NCI-H1436 treated with DMSO at 0.1 percent for 48 hours (cell line): ENCODE data around the gene MAPKBP1.

ENCODE experiments used
- DNase-seq: peaks from one replicate; lab custom pipeline; 2025; lab: John Stamatoyannopoulos, UW

The MAPKBP1 gene

DNA sequence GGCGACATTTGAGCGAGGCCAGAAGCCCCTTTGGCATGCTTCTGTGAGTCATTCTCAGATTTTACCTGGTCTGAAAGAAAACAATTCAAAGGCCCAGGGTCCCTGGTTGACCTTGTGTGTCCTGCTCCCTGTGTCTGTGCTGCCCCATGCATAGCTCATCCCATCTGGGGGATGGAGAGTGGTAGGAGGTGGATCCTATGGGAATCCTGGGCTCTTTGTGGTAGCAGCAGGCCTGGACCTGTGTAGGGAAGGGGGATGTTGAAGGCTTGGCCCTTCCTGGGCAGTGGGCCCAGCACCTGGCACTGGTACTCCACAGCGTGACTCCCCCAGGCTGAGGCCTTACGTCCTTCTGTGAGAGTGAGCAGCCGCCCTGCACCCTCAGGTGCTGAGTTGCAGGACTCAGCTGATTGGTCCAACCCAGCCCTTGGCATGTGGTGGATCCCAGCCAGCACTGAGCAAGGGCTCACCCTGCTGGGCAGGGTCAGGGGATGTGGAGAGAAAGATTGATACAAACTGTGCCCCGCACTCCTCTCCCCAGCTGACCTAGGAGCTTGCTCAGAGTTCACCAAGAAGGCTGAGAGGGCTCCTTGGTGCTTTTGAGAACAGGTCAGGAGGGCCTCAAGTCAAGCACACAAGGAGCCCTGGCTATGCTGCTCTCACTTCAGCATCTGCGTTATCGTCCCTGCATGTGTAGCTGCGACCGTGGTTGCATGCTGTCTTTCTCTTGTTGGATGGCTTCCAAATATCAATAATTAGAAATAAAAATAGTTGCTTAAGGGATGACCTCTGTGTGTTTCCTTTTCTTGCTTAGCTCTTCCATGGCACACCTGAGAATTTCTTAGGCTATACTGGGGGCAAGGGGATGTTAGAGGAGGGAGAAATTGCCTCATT, 32.3 kb downstream of the MAPKBP1 start:
- no peak for DNase-seq

DNA sequence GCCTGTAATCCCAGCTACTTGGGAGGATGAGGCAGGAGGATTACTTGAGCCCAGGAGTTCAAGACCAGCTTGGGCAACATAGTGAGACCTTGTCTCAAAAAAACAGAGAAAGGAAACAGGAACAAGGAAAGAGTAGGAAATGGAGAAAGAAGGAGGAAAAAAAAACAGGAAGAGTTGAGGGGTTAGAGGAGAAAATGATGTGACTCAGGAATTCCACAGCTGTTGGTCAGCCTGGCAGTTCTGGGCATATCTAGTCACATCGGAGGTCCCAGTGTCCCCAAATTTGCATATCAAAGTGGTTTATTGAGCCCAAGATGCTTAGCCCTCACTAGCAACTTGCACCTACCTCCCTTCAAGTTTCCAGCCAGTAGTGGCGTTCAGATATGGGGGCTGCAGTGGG, 34.8 kb downstream of the MAPKBP1 start:
- DNase-seq, result no peak

DNA sequence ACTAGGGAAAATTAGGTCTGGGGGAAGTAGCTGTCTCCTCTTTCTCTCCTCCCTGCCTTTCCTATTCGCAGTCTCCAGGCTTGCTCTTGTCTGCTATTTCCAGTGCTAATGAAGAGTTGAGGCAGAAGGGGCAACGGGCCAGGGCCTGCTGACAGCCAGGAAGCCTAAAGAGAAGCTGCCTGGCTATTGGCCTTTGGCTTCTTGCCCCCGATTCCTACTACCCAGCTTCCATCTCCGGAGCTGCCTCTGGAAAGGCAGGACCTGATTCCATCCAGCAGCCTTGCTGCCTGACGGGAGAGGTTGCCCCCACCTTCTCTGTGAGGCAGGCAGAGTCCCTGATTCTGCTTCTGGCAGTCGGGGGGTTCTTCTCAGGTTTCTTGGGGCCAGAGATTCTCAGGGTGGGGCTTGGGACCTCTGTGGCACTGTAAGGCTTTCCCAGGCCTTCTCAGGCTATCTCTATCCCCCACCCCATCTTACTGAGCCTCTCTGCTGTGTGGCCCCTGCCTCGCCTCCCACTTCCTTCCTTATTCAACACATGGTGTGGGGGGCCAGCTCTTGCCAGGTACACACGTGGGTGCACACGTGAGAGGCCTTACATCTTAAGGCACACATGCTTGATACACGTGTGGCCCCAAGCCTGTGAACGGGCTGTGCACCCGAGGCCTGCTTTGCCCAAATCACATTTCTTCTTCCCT, 35.4 kb downstream of the MAPKBP1 start:
- no peak for DNase-seq

DNA sequence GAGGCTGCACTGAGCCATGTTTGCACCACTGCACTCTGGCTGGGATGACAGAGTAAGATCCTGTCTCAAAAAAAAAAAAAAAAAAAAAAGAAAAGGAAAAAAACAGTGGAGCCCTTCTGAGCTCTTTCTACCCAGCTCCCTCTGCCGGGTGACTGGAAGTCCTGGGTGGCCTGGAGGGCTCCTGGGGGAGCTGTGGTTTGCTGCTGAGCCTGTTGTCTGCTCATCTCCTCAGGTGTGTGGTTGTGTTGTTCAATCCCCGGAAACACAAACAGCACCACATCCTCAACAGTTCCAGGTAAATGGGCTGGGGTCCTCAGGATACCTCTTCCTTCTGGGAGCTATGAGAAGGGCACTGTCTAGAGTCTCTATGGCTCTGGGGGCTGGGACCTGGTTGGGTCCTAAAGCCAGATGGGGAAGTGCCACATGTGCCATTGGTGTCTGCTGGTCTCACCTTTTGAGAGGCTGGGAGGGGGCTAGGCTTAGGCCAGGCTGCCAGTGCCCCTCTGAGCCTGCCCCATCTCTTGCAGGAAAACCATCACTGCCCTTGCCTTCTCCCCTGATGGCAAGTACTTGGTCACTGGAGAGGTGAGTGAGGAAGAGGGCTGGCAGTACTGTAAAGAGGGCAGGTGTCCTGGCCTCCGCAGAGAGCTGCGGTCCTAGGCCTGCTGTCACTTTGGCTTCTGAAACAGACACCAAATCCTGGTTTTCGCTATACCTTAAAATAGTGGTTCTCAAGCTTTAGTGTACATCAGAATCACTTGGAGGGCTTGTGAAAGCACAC, 36.6 kb downstream of the MAPKBP1 start:
- no peak for DNase-seq

DNA sequence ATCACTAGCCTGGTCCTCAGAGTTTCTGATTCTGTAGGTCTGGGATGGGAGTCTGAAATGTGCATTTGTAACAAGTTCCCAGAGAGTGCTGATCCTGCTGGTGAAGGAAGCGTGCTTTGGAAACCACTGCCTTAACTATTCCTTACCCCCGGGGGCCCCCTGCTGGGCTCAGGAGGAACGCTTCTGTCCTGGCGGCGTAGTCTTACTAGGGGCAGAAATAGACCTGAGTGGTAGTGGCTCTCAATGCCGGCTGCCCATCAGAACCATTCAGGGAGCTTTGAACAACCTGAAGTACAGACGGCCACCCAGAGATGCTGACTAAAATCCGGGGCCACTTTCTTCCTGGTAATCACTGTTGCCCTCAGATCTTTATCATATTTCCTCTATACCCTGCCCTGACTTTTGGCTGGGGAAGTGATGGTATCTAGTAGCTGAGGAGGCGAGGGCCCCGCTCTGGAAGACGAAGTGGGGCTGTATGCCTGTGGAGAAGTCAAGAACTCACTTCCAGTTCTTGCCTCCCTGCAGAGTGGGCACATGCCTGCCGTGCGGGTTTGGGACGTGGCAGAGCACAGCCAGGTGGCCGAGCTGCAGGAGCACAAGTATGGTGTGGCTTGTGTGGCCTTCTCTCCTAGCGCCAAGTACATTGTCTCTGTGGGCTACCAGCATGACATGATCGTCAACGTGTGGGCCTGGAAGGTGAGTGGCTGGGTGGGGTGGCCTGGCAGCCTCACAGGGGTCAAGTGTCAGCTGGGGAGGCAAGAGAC, 37.3 kb downstream of the MAPKBP1 start:
- DNase-seq, result peak; percentile 46

DNA sequence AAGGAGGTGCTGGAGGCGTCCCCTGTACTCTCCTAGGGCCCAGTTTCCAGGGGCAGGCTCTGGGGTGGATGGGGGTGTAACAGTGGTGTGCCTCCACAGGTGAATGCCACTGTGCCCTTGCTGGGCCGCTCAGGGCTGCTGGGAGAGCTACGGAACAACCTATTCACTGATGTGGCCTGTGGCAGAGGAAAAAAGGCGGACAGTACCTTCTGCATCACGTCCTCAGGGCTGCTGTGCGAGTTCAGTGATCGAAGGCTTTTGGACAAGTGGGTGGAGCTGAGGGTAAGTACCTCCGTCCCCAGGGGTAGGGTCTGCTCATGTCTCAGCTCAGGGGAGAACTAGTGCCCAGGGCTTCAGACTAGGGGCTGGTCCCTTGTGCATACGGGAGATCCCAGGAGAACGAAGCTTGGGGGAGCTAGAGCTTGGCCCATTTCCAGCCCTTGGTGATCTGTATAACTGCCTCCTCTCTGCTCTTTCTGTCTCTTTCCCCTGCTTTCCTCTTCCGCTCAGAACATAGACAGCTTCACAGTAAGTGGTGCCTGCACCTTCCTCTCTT, 38.6 kb downstream of the MAPKBP1 start:
- no peak for DNase-seq

DNA sequence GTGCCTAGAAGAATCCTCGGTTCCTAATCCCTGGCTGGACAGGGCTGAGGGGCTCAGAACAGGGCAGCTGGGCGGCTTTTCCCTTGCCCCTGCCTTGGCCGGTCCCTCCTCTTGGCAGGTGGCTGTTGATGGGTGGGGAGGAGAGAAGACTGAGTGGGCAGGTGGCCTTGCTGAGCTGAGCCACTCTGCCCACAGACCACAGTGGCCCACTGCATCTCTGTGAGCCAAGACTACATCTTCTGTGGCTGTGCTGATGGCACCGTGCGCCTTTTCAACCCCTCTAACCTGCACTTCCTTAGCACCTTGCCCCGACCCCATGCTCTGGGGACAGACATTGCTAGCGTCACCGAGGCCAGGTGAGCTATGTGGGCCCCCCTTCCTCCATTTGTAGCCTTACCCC, 39.1 kb downstream of the MAPKBP1 start:
- DNase-seq, result no peak

DNA sequence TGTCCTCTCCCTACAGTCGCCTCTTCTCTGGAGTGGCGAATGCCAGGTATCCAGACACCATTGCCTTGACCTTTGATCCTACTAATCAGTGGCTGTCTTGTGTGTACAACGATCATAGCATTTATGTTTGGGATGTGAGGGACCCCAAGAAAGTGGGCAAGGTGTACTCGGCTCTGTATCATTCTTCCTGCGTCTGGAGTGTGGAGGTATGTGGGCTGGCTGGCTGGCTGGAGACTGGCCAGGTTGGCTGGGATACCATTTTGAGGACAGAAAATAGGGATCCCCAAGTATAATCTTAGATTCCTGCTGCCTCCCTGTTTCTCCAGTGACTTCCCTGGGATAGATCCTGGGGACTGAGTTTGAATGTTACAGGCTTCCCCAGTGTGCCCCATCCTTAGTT, 40.2 kb downstream of the MAPKBP1 start:
- no peak for DNase-seq

DNA sequence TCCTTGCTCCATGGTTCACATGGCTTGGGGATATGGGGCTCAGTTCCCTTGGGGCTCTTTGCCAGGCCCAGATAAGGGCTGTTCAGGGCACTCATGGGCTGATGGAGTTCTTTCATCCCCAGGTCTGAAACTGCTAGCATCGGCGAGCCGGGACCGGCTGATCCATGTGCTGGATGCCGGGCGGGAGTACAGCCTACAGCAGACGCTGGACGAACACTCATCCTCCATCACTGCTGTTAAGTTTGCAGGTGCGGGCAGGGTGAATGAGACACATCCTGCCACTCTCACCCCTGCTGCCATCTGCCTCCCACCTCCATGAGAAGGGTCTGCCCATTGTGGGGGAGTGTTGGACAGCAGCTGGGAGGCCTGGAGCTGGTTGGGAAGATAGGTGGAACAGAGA, 42.5 kb downstream of the MAPKBP1 start:
- no peak for DNase-seq

DNA sequence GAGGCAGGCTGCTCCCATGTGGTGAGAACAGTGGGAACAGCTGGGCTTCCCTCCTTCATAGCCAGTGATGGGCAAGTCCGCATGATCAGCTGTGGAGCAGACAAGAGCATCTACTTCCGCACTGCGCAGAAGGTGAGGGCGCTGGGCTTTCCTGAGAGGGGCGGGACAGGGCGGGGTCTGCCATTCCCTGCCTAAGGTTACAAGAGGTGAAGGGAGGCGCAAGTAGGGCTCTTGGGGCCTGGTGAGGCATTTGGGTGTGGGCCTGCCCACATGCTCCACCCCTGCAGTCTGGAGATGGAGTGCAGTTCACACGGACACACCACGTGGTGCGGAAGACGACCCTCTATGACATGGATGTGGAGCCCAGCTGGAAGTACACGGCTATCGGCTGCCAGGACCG, 43.0 kb downstream of the MAPKBP1 start:
- DNase-seq, result no peak

DNA sequence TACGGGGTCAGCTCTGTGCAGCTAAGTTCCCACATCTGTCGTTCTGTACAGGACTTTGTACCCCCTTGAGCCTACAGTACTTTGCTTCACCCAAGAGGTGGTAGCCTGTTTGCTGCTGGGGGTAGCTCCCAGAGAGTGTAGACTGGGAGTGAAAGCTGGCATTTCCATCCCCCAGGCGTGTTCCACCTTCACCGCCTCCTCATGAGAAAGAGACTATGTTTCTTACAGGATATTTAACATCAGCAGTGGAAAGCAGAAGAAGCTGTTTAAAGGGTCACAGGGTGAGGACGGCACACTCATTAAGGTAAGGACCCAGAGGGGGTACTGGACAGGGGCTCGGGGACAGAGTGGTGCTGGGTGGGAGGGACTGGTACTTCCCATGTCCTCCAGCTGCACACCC, 43.5 kb downstream of the MAPKBP1 start:
- no peak for DNase-seq

DNA sequence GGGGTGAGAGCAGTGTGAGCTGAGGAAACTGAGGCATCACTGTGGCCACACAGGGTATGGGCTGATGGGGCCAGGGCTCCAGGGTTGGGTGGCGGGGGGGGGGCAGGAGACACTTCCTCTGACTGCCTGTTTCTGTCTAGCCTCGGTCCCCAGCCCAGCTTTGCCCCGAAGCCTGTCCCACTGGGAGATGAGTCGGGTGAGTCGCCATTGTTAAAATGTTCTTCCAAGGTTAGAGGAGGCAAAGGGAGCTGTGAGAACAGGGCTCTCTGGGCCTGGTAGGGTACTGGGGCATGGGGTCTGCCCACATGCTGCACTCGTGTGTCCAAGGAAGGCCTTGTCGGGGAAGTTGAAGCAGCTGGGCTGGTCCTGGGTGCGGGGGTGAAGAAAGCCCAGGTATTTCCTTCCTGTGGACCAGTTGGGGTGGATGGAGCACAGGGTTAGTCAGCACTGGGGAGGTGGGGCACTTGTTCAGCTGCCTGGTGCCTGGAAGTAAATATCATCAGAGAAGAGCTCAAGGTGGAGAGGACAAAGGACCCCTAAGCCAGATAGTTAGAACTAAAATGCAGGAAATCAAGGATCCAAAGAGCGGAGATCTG, 45.3 kb downstream of the MAPKBP1 start:
- DNase-seq, result no peak

DNA sequence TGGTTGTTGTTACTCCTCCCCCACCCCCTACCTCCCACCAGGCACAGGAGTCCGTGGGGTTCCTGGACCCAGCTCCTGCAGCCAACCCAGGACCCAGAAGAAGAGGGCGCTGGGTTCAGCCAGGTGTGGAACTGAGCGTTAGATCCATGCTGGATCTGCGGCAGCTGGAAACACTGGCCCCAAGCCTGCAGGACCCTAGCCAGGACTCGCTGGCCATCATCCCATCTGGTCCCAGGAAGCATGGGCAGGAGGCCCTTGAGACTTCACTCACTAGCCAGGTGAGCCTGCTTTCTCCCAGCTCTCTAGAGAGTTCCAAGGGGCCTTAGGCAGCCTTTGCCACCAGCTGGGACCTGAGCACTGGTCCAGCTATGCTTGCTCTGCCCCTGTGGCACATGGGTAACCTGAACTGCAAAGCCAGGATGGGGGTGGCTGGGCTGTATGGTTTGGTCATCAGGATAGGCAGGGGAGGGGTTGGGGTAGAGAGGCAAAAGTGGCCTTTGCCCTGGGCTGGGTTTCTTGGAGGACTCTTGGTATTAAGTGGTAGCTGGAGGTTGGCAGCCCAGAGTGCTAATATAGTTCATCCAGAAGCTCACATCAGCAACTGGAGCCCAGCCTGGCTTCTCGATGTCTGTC, 46.6 kb downstream of the MAPKBP1 start:
- no peak for DNase-seq

DNA sequence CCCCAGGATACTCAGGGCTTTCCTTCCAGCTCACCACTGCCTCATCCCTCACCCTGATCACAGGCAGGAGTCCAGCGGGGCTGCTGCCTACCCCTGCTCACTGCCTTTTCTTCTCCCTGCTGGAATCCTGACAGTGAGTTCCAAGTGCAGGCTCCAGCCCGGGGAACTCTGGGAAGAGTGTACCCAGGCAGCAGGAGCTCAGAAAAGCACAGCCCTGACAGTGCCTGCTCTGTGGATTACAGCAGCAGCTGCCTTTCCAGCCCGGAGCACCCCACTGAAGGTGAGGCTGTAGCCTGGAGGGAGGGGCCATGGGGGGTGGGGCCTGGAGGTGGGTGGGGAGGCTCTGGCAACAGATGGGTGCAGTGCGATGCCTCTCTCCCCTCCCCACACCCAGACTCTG, 47.5 kb downstream of the MAPKBP1 start:
- no peak for DNase-seq

DNA sequence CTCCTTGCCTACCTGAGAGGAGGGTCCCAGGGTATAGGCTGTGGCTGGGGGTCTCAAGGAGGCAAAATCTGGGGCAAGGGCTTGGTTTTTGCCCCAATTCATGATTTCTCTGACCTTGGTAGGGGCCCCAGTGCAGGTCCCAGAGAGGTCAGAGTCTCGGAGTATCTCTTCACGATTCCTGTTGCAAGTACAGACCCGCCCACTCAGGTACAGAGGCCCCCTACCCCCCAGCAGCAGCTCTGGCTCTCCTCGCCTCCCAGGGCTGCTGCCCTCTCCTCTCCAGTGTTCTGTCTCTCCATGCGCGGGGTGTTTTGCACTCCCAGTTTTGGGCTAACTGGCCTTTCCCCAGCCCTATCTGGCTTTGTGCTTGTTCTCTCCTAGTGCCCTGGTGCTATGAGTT, 48.2 kb downstream of the MAPKBP1 start:
- DNase-seq, result no peak

DNA sequence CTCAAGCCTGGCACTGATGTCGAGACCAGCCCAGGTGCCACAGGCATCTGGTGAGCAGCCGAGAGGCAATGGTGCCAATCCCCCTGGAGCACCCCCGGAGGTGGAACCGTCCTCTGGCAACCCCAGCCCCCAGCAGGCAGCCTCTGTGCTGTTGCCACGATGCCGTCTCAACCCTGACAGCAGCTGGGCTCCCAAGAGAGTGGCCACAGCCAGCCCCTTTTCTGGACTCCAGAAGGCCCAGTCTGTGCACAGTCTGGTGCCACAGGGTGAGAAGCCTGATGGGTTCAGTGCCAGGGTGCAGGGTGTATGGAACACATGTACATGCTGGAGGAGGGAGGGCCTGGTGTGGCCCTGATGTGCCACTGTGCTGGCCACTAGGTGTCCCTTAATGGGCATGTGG, 48.7 kb downstream of the MAPKBP1 start:
- no peak for DNase-seq

DNA sequence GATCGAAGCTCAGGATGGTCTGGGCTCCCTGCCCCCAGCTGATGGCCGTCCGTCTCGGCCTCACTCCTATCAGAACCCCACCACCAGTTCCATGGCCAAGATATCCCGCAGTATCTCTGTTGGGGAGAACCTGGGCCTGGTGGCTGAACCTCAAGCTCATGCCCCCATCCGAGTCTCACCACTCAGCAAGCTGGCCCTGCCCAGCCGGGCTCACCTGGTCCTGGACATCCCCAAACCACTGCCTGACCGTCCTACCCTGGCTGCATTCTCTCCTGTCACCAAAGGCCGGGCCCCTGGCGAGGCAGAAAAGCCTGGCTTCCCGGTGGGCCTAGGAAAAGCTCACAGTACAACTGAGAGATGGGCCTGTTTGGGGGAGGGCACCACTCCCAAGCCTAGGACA, 49.2 kb downstream of the MAPKBP1 start:
- no peak for DNase-seq

DNA sequence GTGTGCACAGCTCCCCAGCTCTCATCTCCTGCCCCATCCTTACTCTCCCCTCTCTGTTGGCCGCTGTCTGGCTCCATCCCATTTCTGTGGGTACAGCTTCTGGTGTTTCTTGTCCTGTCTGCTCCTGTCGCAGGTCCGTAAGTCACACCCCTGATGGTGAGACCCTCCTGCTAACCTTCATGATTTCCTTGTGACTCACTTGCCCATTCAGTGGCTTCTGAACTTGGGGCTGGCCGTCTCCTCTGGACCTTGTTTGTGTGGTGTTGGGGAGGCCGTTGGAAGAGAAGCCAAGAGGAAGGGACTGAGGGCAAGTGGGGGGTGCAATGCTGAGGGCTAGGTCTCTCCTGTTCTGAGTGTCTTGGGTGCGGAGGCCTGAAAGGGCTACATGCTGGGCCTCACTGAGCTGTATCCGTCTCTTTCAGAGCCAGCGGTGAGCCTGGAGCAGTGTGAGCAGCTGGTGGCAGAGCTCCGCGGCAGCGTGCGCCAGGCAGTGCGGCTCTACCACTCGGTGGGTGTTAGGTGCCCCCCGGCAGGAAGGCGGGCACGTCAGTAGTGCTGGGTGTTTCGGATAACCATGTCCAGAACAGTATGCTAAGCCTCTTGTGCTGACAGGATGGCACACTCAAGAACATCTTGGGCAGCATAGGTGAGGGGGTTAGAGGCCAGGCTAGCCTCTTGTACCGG, 49.9 kb downstream of the MAPKBP1 start:
- DNase-seq, result no peak

DNA sequence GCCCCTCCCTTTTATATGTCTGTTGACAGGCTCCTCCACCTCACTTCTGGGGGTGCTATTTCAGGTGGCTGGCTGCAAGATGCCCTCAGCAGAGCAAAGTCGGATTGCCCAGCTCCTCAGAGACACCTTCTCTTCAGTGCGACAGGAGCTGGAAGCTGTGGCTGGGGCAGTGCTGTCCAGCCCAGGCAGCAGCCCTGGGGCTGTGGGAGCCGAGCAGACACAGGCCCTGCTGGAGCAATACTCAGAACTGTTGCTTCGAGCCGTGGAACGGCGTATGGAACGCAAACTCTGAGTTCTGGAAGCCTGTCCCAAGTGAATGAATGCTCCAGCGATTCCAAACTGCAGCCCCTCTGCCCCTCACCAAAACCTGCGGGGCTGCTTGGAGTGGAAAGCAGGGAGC, 50.9 kb downstream of the MAPKBP1 start:
- no peak for DNase-seq
